GM10847 (cell line): ENCODE data around the gene MARCHF3.

Source experiments
- POLR2A ChIP-seq: IDR thresholded peaks from 2 replicates; pipeline ENCODE4 v1.6.1; 2011; ENCODE audit not compliant: insufficient read length; ENCODE audit errors: extremely low read depth

Gene MARCHF3

DNA sequence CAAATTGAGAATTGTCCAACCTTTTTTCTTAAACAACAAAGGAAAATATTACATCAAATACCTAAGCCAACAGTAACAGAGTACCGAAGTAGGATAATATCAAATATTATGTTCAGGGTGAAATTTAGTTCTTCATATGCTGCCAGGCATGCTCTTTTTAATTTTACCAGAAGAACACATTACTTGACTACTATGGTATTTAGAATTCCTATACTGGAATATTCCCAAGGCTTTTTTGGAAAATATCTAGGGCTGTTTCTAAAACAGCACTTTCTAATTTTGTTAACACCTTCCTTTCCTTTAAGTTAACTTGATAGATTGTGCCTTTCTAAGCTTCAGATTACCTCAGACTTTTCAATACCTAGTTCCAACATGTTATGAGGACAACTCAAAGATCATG is 48.7 kb downstream of the MARCHF3 start:
- no peak for TF ChIP-seq POLR2A

DNA sequence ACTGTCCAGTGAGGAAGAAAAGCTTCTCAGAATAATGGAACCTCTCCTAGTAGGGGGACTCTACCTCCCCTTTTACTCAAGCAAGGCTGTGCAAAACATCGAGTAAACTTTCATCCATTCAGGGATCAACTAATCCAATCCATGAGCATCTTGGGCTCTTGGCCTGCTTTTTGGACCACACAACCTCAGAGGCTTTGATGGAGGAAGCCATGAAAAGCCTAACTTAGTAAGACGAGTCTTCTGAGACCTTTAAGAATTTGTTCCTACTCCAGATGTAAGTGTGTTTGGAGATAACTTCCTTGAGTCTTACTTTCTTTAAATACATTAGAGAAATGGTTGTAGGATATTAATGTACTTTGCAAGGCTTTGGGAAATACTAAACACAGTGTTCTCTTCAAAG is 49.1 kb downstream of the MARCHF3 start:
- TF ChIP-seq POLR2A = no peak

DNA sequence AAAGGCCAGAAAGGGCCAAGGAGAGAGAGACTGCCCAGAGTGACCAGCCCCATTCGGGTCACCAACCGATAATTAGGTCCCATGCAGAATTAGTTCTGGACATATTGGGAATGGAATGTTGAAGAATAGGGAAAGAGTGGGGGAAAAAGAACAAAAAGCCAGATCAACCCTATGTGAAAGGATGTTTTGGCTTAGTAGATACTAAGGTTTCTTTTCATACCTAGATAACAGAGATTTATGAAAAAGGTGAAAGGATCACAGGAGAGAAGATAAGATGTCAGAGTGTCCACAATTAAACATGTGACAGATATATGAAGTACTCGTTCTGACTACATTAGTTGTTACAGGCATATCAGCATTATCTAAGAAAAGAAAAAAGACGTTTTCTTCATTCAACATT is 52.1 kb downstream of the MARCHF3 start:
- no peak for TF ChIP-seq POLR2A

DNA sequence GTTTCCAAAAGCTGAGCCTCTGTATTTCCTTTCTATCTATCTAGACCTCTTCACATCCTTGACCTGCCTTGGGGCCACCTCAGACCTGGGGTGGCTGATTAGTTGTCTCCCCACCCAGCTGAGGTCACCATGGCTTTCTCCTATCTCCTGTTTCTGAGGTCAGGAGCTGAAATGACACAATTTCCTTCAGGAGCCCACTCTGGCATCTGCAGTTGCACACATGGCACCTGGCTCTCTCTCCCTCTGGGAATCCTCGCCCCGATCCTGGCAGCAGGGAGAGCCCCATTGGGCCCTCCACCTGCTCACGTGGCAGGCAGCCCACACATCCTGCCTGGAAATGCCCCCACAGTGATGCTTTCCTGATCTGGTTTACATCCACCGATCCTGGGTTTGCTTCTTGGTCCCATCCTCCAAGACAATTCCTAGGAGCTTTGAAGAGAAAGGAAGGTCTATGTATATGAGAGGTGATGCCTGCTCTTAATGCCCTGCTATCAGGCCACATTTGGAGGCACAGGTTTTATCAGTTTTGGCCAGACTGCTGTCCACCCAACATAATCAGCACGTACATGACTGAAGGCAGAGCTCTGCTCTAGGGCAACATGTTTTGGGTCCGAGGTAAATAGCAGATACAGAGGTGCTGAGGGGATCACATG is 53.7 kb downstream of the MARCHF3 start:
- TF ChIP-seq POLR2A = no peak

DNA sequence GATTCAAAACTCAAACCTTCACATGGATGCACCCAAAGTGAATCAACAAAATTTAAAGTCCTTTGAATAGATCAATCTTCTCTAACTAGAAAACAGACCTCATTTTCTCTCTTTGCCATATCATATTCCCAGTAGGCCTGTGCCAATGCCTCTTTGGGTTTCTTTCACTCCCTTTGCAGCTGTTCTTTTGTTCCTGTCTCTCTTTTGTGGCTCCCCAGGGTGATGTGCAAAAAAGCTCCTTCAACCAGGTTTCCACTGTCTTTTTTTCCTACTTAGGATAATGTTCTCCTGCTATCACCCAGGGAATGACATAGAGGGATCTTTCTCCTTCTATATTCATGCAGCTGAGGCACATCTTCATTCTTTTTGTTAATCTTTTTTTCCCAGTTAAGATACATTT is 54.6 kb downstream of the MARCHF3 start:
- TF ChIP-seq POLR2A = no peak

DNA sequence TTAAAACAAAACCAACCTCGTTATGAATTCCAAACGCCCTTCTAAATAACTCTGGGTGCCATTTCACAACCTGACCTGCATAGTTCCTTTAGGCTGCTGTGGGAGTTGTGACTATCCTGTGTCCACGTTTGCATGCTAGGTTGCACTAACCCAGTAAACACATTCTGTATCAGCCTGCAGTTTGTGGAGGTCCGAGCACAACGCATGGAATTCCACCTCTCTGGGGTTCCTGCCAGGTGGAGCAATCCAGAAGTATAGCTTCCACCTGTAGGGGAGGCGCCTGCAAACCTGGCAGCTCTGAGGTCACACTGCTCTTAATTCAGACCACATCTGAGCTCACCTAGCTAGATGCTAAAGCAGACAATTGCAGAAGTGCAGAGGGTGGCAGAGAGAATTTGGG is 57.2 kb downstream of the MARCHF3 start:
- no peak for TF ChIP-seq POLR2A

DNA sequence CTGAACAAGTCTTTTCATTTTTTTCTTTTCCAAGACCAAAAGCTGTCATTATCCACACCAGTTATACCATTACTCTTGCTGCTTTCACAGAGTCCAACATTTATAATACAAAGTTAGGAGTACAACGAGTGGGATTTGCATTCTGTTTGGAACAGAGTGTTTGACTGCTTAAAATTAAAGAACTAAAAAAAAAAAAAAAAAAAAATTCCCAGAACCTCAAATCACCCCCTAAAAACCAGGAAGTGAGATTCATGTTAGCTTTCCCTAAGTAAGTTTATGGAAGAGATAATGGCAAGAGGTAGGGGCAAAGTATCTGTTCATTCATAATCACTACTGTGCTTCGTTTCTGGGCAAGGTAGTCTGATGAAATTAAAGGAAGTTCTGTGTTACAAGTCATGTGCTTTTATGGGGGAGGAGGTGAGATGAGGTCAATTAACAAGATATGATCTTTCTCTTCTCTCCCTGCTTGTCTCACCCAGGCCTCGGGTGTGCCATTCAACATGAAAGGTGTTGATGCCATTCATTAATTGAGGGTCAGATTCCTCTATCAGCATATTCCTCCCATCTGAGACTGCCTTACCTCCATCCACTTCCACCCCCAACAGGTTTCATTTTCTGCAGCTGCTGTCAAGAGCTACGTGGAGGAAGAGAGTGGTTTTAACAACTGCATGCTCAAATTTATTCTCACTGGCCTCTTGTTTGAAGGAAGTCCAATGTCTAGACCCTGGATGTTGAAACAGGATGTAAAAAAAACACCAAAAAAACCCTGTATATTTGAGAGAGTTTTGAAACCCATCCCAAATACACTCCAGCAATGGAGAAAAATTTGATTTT is 58.1 kb downstream of the MARCHF3 start:
- no peak for TF ChIP-seq POLR2A

DNA sequence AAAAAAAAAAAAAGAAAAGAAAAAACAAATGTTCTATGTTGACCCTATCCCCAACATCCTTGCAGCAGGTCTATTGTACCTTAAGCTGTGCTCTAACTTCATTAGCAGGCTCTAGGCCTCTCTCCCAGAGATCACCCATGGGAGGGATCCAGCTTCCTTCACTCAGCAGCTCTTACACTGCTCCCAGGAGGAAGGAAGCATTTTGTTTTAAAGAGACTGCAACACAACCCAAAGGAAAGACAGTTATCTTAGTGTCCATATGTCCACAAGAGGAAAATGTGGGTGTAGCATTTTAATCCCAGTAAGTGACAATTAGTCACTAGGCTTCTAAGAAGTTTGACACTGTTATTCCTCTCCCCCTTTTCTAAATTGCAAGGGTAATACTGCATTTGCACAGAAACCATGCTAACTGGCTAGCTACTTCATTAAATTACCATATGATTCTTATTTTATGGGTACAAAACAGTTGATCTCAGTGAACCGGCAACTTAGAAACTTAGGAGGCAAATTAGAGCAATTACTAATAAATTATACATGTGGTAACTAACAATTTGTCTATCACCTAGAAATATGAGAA is 58.8 kb downstream of the MARCHF3 start:
- TF ChIP-seq POLR2A = no peak

DNA sequence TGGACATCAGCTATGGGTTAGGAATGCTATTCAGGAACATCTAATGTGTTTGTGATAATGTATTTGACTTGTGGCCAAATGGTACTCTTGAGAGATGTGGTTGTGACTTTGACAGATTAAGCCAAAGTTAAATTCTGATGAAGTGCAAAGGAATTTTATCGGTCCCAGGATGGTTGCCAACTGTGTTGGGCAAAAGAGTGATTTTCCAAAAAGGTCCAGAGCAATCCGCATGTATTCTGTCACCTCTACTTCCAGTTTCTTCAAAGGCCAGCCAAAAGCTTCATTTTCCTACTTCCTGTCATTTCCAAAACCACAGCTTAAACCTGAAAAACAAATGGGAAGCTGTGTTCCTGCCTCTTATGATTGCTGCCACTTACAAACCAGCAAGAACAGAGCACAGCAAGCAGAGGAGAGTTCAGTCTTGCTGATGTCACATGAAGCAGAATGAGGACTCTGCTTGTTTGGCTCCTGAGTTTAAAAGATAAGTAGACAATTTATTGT is 59.8 kb downstream of the MARCHF3 start:
- no peak for TF ChIP-seq POLR2A

DNA sequence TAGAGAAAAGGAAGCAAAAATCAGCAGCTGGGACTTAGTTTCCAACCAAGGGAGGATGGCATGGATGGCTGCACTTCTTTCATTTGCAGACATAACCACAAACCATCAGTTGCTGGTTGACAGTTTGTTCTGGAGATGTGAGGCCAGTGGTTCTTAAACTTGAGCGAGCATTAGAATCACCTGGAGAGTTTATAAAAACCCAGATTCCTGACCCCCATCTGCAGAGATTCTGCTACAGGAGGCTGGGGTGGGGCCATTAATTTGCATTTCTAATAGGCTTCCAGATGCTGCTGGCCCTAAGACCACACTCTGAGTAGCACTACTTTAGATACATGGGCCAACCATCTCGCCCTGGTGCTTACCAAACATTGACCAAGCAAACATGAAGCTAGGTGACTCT is 60.8 kb downstream of the MARCHF3 start:
- no peak for TF ChIP-seq POLR2A

DNA sequence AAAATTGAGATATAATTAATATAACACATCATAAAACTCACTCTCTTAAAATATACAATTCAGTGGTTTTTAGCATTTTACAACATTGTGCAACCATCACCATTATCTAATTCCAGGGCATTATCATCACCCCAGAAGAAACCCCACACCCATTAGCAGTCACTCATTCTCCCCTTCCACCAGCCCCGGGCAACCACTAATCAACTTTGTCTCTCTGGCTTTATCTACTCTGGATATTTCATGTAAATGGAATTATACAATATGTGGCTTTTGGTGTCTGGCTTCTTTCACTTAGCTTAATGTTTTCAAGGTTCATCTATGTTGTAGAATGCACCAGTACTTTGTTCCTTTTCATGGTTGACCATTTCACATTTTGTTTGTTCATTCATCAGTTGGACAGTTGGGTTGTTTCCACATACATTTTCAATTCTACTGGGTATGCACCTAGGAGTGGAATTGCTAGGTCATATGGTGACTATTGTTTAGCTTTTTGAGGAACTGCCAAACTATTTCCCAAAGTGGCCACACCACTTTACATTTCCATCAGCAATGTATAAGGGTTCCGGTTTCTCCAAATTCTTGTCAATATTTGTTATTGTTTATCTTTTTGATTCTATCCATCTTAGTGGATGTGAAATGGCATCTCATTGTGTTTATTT is 62.4 kb downstream of the MARCHF3 start:
- TF ChIP-seq POLR2A = no peak

DNA sequence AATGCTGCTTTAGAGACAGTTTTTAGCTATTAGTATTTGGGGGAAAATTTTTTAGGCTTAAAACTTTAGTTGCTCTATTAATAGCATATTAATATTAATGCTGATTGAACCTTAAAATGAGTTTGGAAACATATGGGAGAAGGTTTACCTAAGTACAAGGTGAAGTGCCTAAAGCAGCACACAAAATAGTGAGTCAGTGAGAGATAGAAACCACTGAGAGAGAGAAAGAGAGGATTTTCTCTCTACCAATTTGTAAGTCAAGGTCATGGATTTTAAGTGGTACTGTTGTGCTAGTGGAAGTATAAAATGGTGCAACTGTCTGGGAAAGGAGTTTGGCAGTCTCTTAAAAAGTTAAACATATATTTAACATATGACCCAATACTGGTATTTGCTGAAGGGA is 64.9 kb downstream of the MARCHF3 start:
- no peak for TF ChIP-seq POLR2A

DNA sequence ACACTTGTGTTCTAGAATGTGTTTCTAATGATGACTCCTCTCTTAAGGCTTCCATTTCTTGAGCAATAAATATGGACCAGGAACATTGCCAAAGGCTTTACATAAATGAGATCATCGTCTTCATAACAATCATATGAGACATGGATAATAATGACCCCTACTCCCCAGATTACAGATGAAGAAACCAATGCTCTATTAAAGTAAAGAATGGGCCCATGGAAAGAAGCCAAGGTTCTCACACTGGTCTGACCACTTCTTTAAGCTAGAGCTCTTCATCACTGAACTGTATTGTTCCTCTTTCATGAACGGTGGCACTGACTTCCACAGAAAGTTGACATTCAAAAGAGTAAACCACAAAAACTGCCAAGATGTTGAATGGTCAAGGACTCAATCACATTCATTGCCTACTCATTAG is 65.3 kb downstream of the MARCHF3 start:
- TF ChIP-seq POLR2A = no peak

DNA sequence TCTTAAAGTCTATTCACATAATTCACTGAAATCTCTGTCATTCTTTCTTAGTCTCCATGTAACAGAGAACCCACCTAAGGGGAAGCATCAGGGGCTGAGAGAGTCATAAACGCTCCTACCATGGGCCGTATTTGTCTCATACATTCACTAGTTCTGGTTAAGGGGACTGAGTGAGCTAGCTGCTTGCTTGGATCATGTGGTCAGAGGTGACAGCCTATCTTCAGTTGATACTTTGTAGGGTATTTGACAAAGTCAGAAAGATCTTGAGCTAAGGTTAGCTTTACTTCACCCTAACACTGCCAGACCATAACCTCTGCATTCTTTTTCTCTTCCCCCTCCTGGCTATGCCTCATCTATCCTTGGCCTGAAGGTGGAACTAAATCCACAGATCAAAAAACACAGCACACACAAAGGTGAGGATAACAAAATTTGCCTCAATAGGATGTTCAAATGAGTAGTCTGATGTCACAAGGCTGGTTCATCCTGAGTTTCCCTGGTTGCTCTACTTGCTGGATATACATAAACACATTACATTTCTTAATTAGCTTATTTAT is 66.5 kb downstream of the MARCHF3 start:
- TF ChIP-seq POLR2A = no peak

DNA sequence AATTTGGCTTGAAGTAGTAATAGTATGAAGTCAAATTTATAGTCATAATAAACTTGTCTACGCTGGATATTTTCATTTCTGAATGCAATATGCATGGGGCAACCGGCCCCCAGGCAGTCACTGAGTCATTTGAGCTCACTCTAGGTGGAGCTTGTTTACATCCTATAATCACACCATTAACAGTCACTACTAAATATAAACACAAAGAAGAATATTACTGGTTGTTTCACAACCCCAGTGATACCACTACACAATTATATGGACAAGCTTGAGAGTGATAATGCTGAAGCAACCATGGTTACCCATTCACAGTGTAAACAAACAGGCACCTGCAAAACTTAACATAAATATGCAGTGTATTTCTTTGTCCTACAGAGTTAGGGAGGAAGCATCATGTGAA is 68.7 kb downstream of the MARCHF3 start:
- TF ChIP-seq POLR2A = no peak
